GM21528 (cell line): Measurements from ENCODE around the gene YPEL4.

ENCODE experiments used
- ATAC-seq: cut with Tn5 transposase; IDR thresholded peaks from one replicate; pipeline ENCODE4 v1.9.1; 2021; ENCODE audit warnings: mild to moderate bottlenecking, moderate library complexity; ENCODE audit not compliant: unreplicated experiment, low FRiP score

Gene YPEL4

DNA sequence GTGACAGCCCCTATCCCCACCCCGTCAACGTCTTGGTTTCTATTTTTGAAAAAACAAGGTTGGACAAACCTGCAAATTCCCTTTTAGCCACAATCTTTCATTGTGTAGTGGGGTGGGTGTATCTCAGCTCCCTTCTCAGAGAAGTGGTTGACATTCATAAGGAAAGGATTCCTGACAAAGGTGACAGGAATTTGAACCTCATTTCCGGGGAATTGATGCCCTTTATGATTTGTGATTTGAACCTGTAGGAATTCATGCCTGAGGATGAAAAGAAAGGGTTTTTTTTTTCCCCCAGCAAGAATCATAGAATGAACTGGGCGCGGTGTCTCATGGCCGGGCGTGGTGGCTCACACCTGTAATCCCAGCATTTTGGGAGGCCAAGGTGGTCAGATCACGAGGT, 14.5 kb downstream of the YPEL4 start:
- no peak for ATAC-seq

DNA sequence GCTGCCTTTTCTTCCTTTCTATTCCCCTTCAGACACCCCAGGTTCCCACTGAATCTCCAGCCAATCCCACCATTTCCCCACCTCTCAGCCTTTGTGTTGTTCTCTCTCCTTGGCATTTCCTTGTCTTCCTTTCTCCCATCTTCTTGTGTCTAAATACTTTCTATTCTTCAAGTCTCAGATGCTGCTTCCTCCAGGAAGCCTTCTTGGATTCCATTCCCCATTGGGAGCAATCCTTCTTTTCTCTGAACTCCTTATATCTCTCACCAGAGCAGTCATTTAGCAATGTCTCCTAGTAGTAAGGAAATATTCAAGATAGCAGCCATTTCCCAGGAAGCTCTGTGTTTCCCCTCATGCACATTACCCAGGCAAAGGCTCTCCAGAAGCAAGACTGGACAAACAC, 15.4 kb downstream of the YPEL4 start:
- ATAC-seq, result no peak

DNA sequence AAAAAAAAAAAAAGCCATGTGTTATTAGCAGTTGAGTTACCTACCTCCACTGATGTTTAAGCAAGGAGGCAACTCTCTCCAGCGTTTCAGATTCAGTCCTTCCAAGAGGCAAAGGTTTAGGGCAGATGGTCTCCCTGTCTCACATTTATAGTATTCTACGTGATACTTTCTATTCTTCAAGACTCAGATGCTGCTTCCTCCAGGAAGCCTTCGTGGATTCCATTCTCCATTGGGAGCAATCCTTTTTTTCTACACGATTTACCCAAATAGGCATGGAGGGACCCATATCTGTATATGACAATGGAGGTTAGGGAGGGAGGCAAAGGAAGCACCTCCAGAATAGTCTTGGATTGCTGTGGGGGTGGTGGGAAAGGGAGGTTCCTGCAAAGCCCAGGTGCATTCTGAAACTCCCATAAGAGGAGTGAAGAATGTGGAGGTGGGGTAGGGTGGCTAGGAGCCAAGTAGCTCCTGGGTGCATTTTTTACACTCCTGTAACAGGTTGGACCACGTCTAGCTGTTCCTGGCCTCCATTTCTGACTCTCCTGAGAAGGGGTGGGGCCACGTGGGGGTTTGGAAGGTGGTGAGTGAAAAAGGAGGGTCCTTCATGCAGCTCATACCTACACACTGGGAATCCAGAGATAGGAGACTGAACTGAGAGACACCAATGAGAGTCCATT, 16.2 kb downstream of the YPEL4 start:
- no peak for ATAC-seq

DNA sequence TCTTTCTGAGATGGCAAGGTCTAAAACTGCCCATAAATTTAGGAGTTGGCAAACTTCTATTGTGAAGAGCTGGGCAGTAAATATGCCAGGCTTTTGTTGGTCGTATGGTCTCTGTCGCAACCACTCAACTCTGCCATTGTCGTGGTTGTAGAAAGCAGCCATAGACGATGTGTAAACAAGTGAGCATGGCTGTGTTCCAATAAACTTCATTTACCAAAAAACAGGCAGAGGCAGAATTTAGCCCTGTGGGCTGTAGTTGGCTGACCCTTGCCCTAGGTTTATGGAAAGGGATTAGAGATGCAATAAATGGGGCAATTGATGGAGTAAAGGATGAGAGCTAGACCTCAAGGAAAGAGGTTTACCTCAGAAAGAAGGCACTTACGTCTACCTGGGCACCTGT, 17.6 kb downstream of the YPEL4 start:
- ATAC-seq, result no peak

DNA sequence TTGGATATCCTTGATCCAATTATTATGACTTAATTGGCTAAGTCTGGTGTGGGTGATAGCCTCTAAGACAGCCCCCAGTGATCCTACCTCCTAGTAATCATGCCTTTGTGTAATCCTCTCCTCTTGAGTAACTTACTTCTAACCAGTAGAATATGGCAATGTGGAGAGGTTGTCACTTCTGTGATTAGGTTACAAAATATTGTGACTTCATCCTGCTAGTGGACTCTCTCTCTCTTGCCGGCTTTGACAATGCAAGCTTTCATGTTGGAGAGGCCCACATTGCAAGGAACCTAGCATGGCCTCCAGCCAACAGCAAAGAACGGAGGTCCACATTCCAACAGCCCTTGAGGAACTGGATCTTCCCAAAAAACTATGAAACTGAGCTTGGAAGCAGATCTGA, 19.5 kb downstream of the YPEL4 start:
- no peak for ATAC-seq

DNA sequence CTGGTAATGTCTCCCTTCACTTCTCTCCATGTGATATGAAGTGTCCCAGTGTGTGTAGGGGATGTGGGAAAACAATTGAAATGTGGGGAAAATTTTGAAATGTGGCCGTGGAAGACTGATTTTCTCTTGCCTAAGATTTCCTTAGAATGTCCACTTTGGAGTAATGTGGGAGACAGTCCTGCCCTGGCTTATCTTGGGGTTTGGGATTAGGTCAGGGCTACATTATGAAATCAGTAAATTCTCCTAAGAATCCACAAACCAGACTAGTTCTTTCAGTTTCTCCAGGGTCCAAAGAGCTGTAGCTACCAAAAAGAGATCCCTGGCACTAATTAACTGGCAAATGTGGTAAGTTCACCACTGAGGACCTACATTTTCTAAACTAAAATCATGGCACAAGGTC, 22.8 kb downstream of the YPEL4 start:
- ATAC-seq, result no peak

DNA sequence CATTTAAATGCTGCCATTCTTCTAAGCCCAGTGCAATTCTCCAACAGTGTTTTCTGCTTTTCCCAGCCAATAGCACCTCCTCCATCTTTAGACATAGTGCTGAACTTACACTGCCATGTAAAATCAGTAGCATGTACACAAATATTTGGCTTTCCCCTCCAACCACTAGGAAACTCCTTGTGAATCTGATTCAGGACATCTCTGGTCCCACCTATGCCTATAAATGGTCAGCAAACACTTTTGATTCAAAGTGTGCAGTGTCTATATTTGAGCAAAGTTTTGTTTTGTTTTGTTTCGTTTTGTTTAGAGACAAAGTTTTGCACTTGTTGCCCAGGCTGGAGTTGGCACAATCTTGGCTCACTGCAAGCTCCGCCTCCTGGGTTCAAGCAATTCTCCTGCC, 24.8 kb downstream of the YPEL4 start:
- no peak for ATAC-seq

DNA sequence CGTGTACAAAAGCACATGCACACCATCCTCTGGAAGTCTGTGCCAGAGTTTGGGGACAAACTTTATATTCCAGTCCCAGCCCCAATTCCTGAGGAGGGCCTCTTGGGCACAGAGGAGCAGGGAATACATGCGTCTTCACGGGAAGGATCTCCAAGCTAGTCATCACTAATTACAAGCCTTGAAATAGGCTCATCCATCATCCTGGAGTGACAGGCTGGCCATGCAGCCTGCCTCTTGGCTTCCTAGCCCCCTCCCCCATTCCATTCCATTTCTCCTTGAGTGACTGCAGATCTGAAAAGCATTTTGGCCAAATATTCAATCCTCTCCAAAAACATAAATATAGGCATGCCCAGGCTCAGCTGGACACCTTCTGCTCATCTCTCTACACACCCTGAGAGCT, 27.4 kb downstream of the YPEL4 start:
- no peak for ATAC-seq

DNA sequence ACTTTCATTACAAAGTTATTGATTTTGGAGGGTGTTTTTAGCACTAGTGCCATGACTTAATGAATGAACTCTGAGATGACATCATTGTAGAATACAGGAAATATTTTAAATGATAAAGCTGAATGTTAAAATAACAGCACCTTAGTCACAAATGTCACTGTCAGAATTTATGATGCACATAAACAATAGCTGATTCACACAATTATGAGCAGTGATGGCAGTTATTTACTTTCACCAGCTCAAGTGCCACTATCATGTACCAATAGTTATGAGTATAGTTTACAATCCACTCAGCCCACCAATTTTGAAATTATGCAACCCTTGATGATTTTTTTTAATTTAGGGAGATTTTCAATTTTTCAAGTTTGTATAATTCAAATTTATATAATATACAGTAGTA, 29.2 kb downstream of the YPEL4 start:
- no peak for ATAC-seq

DNA sequence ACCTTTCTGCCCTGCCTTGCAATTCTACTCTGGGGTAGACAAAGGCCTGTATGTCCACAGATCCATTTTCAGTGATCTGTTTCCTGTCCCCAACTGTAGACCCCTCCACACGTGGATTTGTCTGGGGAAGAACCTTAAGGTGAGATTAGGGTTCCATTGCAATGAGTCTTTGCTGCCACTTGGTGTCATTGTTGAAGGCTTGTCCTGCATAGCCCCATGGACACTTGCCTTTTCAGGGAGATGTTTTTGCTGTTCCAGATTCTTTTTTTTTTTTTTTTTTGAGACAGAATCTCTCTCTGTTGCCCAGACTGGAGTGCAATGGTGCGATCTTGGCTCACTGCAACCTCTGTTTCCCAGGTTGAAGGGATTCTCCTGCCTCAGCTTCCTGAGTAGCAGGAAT, 30.4 kb downstream of the YPEL4 start:
- no peak for ATAC-seq

DNA sequence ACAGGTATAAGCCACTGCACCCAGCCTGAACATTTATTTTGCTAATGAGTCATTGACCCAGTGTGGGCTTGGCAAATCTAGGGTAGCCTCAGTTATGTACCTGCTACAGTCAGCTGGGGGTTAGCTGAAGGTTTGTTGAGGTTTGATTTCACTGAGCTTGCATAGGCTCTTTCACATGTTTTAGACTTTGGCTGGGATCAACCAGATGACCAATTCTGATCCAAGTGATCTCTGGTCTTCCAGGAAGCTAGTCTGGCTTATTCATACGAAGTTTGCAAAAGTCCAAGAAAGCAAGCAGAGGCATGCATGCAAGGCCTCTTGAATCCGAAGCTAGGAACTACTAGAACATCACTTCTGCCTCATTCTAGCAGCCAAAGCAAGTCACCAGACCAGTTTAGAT, 31.3 kb downstream of the YPEL4 start:
- ATAC-seq, result no peak

DNA sequence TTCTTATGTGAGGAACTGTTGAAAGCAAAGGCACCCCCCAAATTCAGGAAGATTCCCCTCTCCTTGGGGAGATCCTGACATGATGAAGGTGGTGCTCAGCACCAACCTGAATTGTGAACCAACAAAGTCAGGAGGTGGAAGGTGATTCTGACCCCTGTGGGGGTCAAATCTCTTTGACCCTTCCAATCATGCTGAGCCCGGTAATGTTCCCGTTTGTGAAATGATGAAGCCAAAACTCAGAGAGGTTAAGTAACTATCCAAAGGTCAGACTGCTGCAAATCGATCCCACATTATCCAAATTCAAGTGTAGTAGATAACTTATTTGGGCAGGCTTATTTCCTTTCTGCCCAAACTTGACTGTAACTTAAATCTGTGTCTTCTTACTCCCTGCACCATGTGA, 33.1 kb downstream of the YPEL4 start:
- ATAC-seq, result no peak

DNA sequence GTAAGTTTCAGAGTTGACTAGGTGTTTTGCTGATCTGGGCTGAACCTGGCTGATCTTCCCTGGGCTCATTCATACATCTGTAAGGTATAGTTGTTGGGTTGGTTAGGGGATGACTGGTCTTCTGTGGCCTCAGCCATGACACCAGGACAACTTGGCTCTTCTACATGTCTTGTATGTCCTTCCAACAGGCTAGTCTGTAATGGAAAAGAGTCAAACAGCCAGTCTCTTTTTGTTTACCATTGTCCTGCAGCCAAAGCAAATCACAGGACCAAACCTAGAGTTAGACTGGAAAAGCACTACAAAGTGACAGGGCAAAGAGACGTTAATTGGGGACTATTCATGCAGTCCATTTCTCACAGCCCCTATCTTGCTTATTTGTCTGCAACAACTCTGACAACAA, 34.4 kb downstream of the YPEL4 start:
- ATAC-seq, result no peak

DNA sequence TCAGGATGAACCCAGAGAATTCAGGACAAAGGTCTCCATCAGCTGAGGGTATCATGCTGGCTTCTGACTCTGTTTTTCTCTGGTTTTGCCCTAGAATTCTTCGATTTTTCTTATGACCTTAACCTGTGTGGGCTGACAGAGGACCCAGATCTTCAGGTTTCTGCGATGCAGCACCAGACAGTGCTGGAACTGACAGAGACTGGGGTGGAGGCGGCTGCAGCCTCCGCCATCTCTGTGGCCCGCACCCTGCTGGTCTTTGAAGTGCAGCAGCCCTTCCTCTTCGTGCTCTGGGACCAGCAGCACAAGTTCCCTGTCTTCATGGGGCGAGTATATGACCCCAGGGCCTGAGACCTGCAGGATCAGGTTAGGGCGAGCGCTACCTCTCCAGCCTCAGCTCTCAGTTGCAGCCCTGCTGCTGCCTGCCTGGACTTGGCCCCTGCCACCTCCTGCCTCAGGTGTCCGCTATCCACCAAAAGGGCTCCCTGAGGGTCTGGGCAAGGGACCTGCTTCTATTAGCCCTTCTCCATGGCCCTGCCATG, 35.4 kb downstream of the YPEL4 start:
- no peak for ATAC-seq

DNA sequence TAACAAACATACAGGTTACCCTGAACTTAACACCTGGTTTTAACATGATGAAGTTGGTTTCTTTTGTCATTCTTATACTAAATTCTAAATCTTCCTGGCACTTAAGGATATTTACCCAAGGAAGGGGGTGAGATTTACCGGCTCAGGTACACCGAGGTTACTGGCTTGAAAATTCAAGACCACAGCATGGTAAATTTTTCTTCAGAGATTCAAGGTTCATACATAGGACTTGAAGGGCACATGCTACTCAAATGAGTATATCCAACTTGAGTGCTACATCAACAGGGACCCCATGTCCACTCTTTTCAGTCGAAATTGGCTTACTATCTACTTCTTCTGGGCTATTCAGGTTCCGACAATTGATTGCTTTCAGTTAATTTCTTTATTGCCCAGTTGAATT, 39.5 kb downstream of the YPEL4 start:
- no peak for ATAC-seq

DNA sequence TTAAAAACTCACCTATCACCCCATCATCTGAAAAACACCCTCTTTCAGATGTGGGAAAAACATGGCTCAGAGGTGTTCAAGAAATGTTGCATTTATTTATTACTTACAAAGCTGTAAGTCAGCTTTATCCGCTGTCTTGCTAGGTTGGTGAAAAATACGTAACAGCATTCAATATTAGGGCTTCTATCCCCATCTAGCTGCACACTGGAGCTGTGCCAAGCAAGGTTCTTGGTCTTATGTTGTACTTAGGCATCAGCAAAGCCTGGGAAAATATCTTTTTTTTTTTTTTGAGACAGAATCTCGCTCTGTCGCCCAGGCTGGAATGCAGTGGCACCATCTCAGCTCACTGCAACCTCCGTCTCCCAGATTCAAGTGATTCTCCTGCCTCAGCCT, 44.7 kb downstream of the YPEL4 start:
- ATAC-seq, result no peak

DNA sequence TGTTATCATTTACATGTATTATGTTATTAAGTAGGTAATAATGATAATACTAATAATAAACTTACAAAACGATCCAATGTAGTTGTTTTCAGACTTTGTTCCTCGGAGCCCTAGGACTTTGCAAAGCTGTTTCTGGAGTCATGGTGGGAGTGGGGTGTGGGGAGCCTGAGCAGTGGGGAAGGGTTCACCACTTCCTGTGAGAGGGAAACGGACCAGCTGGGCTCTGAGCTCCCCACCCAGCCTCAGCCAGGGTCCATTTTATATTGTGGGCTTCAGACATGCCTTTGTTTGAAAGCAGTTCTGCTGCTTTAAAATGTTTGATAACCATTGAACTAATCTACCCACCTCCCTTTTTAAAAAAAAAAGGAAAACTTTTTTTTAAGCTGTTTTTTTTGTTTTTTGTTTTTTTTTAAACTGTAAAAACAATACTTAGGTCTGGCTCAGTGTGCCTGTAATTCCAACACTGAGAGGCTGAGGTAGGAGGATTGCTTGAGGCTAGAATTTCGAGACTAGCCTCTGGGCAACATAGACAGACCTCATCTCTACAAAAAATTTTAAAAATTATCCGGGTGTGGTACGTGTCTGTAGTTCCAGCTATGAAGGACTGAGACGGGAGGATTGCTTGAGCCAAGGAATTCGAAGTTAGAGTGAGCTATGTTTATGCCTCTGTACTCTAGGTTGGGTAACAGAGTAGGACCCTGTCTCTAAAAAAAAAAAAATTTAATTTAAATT, 45.2 kb downstream of the YPEL4 start:
- no peak for ATAC-seq

DNA sequence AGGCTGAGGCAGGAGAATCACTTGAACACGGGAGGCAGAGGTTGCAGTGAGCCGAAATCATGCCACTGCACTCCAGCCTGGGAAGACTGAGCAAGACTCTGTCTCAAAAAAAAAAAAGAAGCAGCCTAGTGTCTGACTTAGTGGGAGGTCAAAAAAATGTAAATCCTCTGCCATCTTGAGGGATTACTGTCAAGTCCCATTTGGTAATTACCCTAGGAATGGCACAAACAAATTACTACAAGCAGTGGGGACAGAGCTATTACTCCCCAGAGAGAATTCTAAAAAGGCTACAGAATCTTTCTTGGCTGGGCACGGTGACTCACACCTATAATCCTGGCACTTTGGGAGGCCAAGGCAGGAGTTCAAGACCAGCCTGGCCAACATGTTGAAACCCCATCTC, 48.4 kb downstream of the YPEL4 start:
- ATAC-seq, result no peak

DNA sequence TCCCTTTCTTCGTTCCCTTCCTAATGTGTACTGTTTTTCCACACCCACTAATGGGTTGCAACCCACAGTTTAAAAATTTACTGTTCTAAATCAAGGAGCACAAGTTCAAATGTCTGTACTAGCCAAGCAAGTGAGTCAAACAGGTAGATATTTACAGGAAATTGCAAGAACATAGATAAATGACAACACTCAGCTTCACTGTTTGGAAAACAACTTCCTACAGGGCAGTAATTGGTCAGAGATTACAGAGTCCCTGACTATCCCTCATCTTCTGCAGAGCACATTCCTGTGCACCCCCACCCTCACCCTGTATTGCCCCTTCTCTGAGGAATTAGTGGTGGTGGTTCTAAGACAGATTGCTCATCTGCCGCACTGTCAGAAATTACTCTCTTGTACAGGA, 50.3 kb downstream of the YPEL4 start:
- ATAC-seq, result no peak

DNA sequence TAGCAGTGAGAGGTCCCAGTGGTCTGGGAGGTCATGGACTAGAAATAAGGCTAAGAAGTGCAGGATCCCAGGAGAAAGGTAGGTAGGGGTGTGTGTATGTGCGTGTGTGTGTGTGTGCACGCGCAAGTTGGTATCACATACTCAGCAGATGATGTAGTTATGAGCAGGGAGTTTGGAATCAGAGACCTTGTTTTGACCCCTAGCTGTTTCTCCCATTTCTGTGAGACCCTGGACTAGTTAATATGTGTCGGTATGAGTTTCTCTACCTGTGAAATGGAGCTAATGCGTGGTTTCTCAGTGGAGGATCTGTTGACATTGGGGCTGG, 50.9 kb downstream of the YPEL4 start:
- ATAC-seq, result no peak

DNA sequence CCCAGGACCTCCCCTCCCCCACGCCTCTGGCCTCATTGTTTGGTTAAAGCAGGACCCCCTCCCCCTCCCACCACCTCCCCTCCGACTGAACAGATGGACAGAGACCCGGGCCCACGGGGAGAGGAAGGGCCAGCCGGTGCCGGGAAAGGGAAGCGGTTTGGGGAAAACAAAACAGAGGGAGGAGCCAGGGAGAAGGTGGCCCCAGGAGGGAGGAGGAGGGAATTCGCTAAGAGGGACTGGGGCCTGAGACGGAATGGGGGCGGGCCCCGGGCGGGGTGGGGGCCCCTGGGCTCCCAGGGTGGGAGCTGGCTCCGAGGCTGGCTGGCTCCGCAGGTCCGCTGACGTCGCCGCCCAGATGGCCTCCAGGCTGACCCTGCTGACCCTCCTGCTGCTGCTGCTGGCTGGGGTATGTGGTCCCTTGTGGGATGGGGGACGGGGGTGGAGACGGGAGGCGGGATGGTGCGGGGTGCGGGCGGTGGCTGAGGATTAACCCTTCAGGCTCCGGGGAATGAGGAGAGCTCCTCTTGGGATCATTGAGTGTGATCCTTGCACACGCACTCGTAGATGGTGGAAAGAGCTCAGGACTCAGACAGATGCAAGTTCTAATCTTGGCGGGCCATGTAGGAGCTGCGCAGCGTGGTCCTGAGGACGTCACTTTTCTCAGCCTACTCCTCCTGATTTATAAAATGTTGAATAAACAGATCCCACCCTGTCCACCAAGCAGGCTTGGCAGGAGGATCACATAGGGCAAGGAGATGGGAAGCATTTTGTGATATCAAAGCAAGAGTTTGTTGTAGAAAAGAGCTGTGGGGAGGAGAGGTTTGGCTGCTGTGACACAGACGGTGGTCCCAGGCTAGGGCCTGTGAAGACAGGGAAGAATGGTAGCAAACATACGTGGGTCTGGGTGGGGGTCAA, 51.5 kb downstream of the YPEL4 start:
- no peak for ATAC-seq
